ENCODE results near the gene TEDC1. TPM values are rescaled to one million over a fixed set of nuclear protein-coding genes. Genes with fewer than 3 reads are reported as not detected.

TEDC1 gene
- total RNA-seq: 10 to 100 TPM; 45.5 to 46.9 TPM

DNA sequence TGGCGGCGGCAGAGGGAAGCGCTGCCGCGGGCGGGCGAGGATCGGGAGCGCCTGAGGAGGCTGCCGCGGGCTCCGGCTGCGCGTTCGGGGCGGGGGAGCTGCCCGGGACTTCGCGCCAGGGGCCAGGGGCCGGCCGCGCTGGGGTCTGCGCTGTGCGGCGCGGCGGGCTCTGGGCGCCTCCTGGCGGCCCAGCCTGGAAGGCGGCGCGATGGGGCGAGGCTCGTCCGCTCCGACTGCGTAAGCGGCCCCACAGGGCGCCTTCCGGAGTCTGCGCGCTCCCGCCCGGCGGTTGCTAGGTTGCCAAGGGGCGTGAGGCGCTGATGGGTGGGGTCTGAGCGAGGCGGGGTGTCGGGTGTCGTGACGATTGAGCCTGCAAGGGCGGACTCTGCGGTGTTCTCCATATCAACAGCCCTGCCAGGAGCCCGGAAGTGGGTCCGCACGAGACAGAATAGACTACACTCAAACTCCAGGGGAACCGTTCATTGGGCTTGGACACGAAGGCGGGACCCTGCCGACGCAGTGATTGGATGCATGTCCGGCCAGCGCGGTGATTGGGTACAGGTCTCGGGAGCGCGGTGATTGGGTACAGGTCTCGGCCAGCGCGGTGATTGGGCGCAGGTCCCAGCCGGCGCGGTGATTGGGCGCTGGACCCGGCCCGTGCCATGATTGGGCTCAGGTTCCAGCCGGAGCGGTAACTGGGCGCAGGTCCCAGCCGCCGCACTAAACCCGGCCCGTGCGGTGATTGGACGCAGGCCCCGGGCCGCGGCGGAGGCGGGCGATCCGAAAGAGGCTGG, at the start of gene TEDC1:
TEDC1 (plus strand) TSS at position 675 of the 794 bp plus-strand sequence. CDS start 130 bp downstream, outside the sequence.
- CTCF ChIA-PET: interaction anchor here (1.0 to 5.3 kb wide), 13 partner anchors 10 to 189 kb away, joined by 3 to 84 read pairs (median 5); partner anchors contain the start of gene PACS2
- POLR2A ChIA-PET: interaction anchor here (1.1 to 3.7 kb wide), 3 partner anchors 9 to 37 kb away, joined by 3 to 47 read pairs (median 6); no protein-coding TSS in a partner anchor

GRCh38 chr14:105442125-105442524, 48.9 kb upstream of the TEDC1 start:
- CTCF ChIA-PET: no interaction called here
- POLR2A ChIA-PET: no interaction called here

GRCh38 chr14:105442834-105443233, 48.2 kb upstream of the TEDC1 start:
- CTCF ChIA-PET: no interaction called here
- POLR2A ChIA-PET: no interaction called here

DNA sequence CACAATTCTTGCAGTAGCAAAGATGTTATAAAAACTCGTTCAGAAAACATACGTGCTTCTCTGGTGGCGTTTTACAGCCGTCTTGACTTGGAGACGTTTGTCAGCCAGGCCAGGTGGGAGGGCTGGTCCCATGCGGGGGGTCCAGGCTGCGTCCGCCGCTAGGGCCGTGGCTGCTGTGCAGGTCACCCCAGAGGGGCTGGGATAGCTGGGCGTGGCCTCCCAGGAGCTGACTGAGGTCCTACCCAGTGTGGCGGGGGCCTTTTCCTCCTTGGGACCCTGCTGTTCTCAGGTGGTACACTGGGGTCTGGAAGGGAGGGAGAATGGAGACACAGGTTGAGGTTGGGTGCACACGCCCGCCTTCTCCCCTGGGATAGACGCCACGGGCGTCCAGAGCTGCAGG, 46.2 kb upstream of the TEDC1 start:
- ChIA-PET CTCF (interaction anchor here (1.4 kb wide), 1 partner anchor 10 kb away, joined by 3 read pairs; no protein-coding TSS in a partner anchor), POLR2A (no interaction called here)

DNA sequence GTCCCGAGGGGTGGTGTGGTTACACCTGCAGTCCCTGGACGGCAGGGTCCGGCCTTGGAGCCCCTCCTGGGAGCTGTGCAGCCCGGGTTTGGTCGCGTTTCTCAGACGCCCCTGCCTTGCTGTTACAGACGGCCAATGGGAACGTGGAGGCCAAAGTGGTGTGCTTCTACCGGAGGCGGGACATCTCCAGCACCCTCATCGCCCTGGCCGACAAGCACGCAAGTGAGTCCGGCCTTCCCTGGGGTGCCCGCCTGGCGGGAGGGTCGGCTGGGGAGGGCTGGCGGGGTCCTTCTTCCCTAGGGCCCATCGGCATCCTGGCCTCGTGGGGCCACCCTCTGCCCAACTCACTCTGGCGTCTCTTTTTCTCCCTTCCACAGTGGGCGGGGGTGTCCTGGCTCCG, 45.8 kb upstream of the TEDC1 start:
- POLR2A ChIA-PET: no interaction called here
- CTCF ChIA-PET: interaction anchor here (1.4 kb wide), 1 partner anchor 10 kb away, joined by 3 read pairs; no protein-coding TSS in a partner anchor

- ChIA-PET CTCF (interaction anchor here (1.2 to 1.4 kb wide), 2 partner anchors 11 to 35 kb away, joined by 3 read pairs; no protein-coding TSS in a partner anchor), POLR2A (no interaction called here)
These were observed 44.9 kb upstream of the TEDC1 start for GRCh38 chr14:105445901-105446845.

- POLR2A ChIA-PET: no interaction called here
- CTCF ChIA-PET: interaction anchor here (1.2 kb wide), 1 partner anchor 34 kb away, joined by 3 read pairs; no protein-coding TSS in a partner anchor
These were observed 44.1 kb upstream of the TEDC1 start for GRCh38 chr14:105446971-105447370.

- ChIA-PET POLR2A (no interaction called here), CTCF (interaction anchor here (1.0 to 1.1 kb wide), 3 partner anchors 33 to 47 kb away, joined by 3 to 4 read pairs (median 4); no protein-coding TSS in a partner anchor)
These were observed 43.1 kb upstream of the TEDC1 start for GRCh38 chr14:105447651-105448640.

GRCh38 chr14:105448706-105449111, 42.3 kb upstream of the TEDC1 start:
- ChIA-PET POLR2A (no interaction called here), CTCF (interaction anchor here (1.0 to 1.1 kb wide), 3 partner anchors 32 to 48 kb away, joined by 3 to 4 read pairs (median 4); no protein-coding TSS in a partner anchor)

DNA sequence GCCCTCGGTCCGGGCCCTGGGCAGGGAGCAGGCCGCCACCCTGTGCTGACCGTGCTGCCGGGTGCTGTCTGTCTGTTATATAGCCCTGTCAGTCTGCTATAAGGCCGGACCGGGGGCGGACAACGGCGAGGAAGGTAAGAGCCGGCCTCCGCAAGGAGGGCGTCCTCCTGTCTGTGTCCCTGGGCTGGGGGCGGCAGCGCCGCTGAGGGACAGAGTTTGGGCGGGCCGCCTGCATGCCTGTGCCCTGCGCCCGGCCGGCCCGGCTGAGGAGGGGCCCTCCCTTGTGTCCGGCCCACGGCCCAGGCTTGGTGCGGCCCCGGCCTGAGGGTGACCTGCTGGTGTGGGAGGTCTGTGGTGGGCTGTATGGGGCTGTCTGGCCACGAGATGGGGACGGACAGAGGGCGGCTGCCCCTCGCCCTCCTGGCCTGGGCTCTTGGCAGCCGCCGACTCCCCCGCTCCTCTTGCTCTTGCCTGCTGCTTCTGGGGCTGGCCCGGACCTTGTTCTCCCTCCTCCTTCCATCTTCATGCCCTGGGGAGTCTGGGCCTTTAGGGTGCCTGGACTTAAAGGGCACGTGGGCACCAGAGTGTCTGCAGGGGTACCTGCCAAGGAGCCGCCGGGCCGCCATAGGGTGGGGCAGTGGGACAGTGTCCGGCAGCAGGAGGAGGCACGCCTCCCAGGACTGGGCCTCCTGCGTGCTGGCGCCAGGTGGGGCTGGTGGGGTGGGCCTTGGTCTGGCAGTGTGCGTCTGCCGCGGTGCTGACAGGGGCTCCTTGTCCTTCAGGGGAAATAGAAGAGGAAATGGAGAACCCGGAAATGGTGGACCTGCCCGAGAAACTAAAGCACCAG, 41.5 kb upstream of the TEDC1 start:
- ChIA-PET POLR2A (no interaction called here), CTCF (no interaction called here)

DNA sequence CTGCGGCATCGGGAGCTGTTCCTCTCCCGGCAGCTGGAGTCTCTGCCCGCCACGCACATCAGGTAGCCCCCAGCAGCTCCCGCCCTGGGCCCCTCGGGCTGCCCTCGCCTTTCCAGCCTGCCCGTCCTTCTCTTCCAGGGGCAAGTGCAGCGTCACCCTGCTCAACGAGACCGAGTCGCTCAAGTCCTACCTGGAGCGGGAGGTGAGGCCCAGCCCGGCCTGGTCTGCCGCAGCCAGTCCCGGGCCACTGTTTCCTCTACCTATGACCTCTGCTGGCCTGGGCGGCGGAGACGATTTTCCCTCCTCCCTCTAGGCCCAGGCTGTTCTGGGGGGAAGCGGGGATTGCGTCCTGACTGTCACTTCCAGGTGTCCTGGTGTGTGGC, 40.9 kb upstream of the TEDC1 start:
- CTCF ChIA-PET: no interaction called here
- POLR2A ChIA-PET: no interaction called here

GRCh38 chr14:105450864-105451720, 40.0 kb upstream of the TEDC1 start:
- ChIA-PET CTCF (no interaction called here), POLR2A (no interaction called here)

GRCh38 chr14:105452963-105453362, 38.1 kb upstream of the TEDC1 start:
- POLR2A ChIA-PET: no interaction called here
- CTCF ChIA-PET: interaction anchor here (0.9 kb wide), 1 partner anchor 30 kb away, joined by 3 read pairs; no protein-coding TSS in a partner anchor

DNA sequence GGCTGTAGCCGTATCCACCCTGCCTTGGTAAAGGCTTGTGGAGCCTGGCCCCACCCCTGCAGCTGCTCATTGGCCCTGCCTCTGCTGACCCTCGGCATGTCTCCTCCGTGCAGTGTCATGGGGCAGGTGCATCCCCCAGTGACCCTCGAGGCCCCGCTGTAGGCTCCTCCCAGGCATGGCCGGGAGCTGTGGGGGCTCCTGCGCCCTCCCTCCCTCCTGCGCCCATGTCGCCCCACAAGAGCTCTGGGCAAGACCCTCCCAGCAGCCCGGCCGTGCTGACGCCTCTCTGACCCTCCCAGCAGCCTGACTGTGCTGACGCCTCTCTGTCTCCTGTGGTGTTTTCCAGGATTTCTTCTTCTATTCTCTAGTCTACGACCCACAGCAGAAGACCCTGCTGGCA, 37.2 kb upstream of the TEDC1 start:
- POLR2A ChIA-PET: no interaction called here
- CTCF ChIA-PET: interaction anchor here (0.7 kb wide), 1 partner anchor 27 kb away, joined by 3 read pairs; no protein-coding TSS in a partner anchor

GRCh38 chr14:105455086-105455640, 35.9 kb upstream of the TEDC1 start:
- POLR2A ChIA-PET: no interaction called here
- CTCF ChIA-PET: no interaction called here

GRCh38 chr14:105455766-105456660, 35.0 kb upstream of the TEDC1 start:
- CTCF ChIA-PET: no interaction called here
- POLR2A ChIA-PET: no interaction called here

All from activated CD8-positive, alpha-beta memory T cell treated with anti-CD3 and anti-CD28 coated beads for 36 hours (primary cell).